Measurements from ENCODE around the gene MSI2.

DNA sequence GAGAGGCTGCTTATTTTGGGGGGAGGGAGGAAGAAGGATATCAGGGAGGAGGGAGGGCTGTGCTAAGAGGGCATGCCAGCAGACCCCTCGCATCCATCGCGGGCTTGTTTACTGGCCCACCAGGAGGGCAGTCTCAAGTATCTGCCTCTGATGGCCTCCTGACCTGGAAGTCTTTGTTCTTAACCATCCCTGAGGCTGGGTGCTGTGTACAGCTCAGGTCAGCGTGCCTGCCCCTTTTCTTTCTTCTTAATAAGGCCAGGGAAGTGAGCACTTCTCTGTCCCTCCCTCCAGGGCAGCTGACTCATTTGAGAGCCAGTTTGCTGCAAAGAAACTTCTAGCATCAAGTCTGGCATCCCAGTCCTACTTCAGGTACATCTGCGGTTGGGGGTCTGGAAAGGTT is 331.8 kb downstream of the MSI2 start:
- no peak for TF ChIP-seq POLR2A (IDR thresholded peaks at IDR 0.05)
- no peak for TF ChIP-seq CTCF (IDR thresholded peaks at IDR 0.05)
